Progenitor cell of endocrine pancreas (in vitro differentiated cells): ENCODE measurements around the gene ABCC3. TPM values are rescaled to one million over a fixed set of nuclear protein-coding genes. Genes with fewer than 3 reads are reported as not detected.

ENCODE experiments used
- DNase-seq: peaks from one replicate; pipeline ENCODE4 v3.0.0; 2021; ENCODE audit warnings: low spot score; ENCODE audit not compliant: unreplicated experiment
- H3K27ac Mint-ChIP-seq: 2 replicates; pipeline ENCODE4 v1.8.0; 2021; ENCODE audit warnings: mild to moderate bottlenecking, moderate library complexity, mixed read lengths
- H3K27me3 Mint-ChIP-seq: 2 replicates; pipeline ENCODE4 v1.8.0; 2021; ENCODE audit warnings: mixed read lengths
- H3K36me3 Mint-ChIP-seq: 2 replicates; pipeline ENCODE4 v1.8.0; 2022; ENCODE audit warnings: mixed read lengths; ENCODE audit not compliant: insufficient read depth
- H3K4me1 Mint-ChIP-seq: 2 replicates; pipeline ENCODE4 v1.8.0; 2021; ENCODE audit warnings: low read depth, mixed read lengths
- H3K4me3 Mint-ChIP-seq: 2 replicates; pipeline ENCODE4 v1.8.0; 2021; ENCODE audit warnings: low read depth, mild to moderate bottlenecking, moderate library complexity, mixed read lengths
- H3K9me3 Mint-ChIP-seq: 2 replicates; pipeline ENCODE4 v1.8.0; 2021; ENCODE audit warnings: low read depth, mixed read lengths
- total RNA-seq: library from RNA; stranded (reverse); gene quantifications from 2 replicates; pipeline ENCODE4 v1.2.1, GENCODE V29; 2021
- TF ChIP-seq, protein P1 (sequence below): fragments of 200-600 bp; sonication (generic); IDR thresholded peaks from one replicate; pipeline ENCODE4 v1.5.0; 2021; ENCODE audit warnings: antibody characterized with exemption, mild to moderate bottlenecking; ENCODE audit not compliant: unreplicated experiment

Gene ABCC3
- total RNA-seq, 1 donor from 2014 or later, result 1.6 TPM

DNA sequence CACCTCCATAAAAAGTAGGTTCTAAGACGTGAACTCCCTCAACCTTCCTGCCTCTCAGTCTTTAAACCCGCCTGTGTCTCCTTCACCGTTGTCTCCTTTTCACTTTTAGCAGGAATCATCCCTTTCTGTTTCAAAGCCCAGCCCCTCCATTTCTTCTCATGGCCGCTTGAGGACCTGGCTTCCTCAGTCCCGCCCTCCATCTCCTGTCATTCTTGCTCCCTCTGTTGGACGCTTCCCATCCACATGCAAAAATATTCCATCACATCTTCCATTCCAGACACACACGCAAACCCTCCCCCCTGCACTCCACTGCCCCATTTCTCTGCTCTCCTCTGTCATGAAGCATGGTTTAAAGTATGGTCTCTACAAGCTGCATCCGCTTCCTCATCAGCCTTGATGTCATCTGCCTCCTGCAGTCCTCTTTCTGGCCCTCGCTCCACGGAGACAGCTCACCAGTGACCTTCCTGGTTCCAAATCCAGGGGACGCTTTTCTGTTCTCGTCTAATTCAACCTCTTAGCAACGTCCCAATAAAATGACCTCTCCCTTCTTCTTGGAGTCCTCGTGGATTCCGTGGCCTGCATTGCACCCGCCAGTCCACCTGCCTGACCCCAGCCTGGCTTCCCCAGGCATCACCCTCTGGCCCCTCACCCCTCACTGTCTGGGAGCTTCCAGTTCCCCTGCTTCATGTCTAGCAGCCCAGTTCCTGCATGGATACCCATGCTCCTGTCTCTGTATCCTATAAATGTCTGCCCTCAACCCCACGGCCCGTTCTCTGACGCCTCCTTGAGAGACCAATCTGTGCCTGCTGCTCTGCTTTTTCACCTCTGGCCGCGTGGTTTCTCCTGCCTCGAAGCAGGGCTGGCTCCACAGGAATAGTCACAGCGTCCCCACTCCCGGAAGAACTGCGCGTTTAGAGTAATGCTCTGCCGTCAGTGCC is 46.9 kb downstream of the ABCC3 start:
- H3K36me3 Mint-ChIP-seq, result no peaks in the 10 kb centered on the region
- peaks cover 4% of the 10 kb centered on the region for H3K27me3 Mint-ChIP-seq
- no peak for DNase-seq
- TF ChIP-seq, protein P1, sequence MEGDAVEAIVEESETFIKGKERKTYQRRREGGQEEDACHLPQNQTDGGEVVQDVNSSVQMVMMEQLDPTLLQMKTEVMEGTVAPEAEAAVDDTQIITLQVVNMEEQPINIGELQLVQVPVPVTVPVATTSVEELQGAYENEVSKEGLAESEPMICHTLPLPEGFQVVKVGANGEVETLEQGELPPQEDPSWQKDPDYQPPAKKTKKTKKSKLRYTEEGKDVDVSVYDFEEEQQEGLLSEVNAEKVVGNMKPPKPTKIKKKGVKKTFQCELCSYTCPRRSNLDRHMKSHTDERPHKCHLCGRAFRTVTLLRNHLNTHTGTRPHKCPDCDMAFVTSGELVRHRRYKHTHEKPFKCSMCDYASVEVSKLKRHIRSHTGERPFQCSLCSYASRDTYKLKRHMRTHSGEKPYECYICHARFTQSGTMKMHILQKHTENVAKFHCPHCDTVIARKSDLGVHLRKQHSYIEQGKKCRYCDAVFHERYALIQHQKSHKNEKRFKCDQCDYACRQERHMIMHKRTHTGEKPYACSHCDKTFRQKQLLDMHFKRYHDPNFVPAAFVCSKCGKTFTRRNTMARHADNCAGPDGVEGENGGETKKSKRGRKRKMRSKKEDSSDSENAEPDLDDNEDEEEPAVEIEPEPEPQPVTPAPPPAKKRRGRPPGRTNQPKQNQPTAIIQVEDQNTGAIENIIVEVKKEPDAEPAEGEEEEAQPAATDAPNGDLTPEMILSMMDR, result peak; percentile 42
- H3K27ac Mint-ChIP-seq, result no peak overlapping the region
- no peaks in the 10 kb centered on the region for H3K9me3 Mint-ChIP-seq
- H3K4me3 Mint-ChIP-seq, result no peak overlapping the region
- H3K4me1 Mint-ChIP-seq, result peaks cover 30% of the 10 kb centered on the region

DNA sequence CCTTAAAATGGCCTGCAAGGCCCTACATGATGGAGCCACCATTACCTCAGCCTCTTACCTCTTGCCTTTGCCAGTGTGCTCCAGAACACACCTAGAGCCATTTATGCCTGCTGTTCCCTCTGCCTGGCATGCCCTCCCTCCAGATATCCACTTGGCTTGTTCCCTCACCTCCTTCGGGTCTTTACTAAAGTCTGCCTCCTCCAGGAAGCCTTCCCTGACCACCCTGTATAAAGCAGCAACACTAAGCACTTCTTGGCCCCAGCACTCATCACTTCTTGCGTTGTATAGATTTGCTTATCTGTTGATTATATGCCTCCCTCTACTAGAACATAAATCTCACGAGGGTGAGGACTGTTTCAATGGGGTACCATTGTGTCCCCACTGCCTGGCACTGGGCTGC is 47.8 kb downstream of the ABCC3 start:
- H3K36me3 Mint-ChIP-seq, result no peaks in the 10 kb centered on the region
- H3K9me3 Mint-ChIP-seq, result no peaks in the 10 kb centered on the region
- H3K4me3 Mint-ChIP-seq, result no peak overlapping the region
- TF ChIP-seq, protein P1, result no peak
- peaks cover 4% of the 10 kb centered on the region for H3K27me3 Mint-ChIP-seq
- no peak overlapping the region for H3K27ac Mint-ChIP-seq
- no peak for DNase-seq
- H3K4me1 Mint-ChIP-seq, result peaks cover 38% of the 10 kb centered on the region

DNA sequence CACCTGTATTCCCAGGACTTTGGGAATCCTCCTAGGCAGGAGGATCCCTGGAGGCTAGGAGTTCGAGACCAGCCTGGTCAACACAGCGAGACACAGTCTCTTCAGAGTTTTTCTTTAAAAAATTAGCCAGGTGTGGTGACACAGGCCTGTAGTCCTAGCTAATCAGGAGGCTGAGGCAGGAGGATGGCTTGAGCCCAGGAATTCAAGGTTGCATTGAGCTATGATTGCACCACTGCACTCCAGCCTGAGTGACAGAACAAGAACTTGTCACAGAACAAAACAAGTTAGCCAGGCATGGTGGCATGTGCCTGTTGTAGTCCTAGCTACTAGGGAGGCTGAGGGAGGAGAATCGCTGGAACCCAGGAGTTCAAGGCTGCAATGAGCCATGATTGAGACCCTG is 48.3 kb downstream of the ABCC3 start:
- no peak for DNase-seq
- H3K27ac Mint-ChIP-seq, result peak overlapping the region; percentile 67
- peaks cover 4% of the 10 kb centered on the region for H3K27me3 Mint-ChIP-seq
- H3K4me3 Mint-ChIP-seq, result no peak overlapping the region
- no peaks in the 10 kb centered on the region for H3K36me3 Mint-ChIP-seq
- no peaks in the 10 kb centered on the region for H3K9me3 Mint-ChIP-seq
- peaks cover 40% of the 10 kb centered on the region for H3K4me1 Mint-ChIP-seq
- TF ChIP-seq, protein P1, result no peak

DNA sequence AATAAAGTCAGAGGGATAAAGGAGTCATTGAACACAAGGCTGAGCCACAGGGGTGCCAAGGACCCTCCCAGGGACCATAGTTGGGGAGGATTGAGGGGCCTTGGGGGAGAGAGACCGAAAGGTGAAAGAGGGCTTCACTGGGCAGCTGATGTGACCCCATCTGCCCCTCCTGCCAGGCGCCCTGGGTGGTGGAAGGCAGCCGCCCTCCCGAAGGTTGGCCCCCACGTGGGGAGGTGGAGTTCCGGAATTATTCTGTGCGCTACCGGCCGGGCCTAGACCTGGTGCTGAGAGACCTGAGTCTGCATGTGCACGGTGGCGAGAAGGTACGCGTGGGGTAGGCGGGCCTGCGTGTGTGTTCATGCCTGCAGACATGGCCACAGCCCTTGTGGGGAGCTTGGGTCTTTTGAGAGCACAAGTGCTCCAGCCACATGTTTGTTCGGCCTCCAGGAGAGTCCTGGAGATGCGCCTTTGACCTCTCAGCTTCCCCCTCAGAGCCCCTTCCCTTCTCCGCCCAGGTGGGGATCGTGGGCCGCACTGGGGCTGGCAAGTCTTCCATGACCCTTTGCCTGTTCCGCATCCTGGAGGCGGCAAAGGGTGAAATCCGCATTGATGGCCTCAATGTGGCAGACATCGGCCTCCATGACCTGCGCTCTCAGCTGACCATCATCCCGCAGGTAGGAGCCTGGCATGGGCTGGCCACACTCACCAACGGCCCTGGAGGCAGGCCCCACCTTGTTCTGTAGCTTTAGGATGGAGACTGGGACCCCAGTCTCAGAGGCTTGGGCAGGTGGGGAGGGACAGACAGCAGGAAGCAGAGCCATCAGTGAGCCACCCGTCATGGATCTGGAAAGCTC is 49.0 kb downstream of the ABCC3 start:
- Mint-ChIP-seq H3K9me3 (no peaks in the 10 kb centered on the region), H3K4me1 (peaks cover 40% of the 10 kb centered on the region), H3K36me3 (no peaks in the 10 kb centered on the region), H3K4me3 (no peak overlapping the region), H3K27me3 (peaks cover 4% of the 10 kb centered on the region), H3K27ac (peak overlapping the region; percentile 96)
- no peak for DNase-seq
- TF ChIP-seq, protein P1, result no peak

DNA sequence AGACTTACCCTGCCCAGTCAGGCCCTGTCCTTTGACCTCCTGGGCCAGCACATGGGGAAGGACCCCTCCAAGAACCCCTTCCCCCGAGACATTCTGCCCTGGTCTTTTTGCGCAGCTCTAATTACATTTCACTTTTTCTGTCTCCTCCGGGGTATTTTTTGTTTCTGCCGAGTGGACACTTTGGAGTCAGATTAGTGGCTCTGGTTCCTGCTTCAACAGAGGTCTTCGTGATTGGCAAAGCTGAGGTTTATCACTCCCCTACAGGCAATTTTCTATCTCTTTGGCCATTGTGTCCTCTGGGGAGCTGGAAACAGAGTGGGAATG is 49.6 kb downstream of the ABCC3 start:
- H3K27ac Mint-ChIP-seq, result peak overlapping the region; percentile 96
- no peaks in the 10 kb centered on the region for H3K36me3 Mint-ChIP-seq
- peaks cover 4% of the 10 kb centered on the region for H3K27me3 Mint-ChIP-seq
- no peaks in the 10 kb centered on the region for H3K9me3 Mint-ChIP-seq
- TF ChIP-seq, protein P1, result no peak
- peak overlapping the region; percentile 29 for H3K4me3 Mint-ChIP-seq
- peaks cover 40% of the 10 kb centered on the region for H3K4me1 Mint-ChIP-seq
- DNase-seq, result no peak
